Measurements from ENCODE around the gene TMPRSS3.

The TMPRSS3 gene

GRCh38 chr21:42373908-42374455 lies 21.9 kb downstream of the TMPRSS3 start:
- H3K27ac Mint-ChIP-seq: no peak overlapping the region

GRCh38 chr21:42373196-42373907 lies 22.5 kb downstream of the TMPRSS3 start:
- H3K27ac Mint-ChIP-seq: no peak overlapping the region
- no peaks in the 10 kb centered on the region for H3K36me3 Mint-ChIP-seq (ENCODE audit: low read depth)
- intact Hi-C loops (cut with micrococcal nuclease): no loop called here
- H3K27me3 Mint-ChIP-seq: peaks cover 11% of the 10 kb centered on the region
- H3K9me3 Mint-ChIP-seq: no peaks in the 10 kb centered on the region
- no peak overlapping the region for H3K4me3 Mint-ChIP-seq
- no peaks in the 10 kb centered on the region for H3K4me1 Mint-ChIP-seq (ENCODE audit: low read depth)

More at GRCh38 chr21:42373908-42374455, 21.9 kb downstream of the TMPRSS3 start:
- no peaks in the 10 kb centered on the region for H3K9me3 Mint-ChIP-seq
- peaks cover 11% of the 10 kb centered on the region for H3K27me3 Mint-ChIP-seq
- no peak overlapping the region for H3K4me3 Mint-ChIP-seq
- intact Hi-C loops (cut with micrococcal nuclease): no loop called here
- no peaks in the 10 kb centered on the region for H3K36me3 Mint-ChIP-seq (ENCODE audit: low read depth)
- H3K4me1 Mint-ChIP-seq (ENCODE audit: low read depth): no peaks in the 10 kb centered on the region

- H3K36me3 Mint-ChIP-seq (ENCODE audit: low read depth): no peaks in the 10 kb centered on the region
- intact Hi-C loops (cut with micrococcal nuclease): no loop called here
- no peak overlapping the region for H3K4me3 Mint-ChIP-seq
Observed at GRCh38 chr21:42370894-42371654, 24.8 kb downstream of the TMPRSS3 start.

GRCh38 chr21:42369821-42370220 lies 26.0 kb downstream of the TMPRSS3 start:
- Mint-ChIP-seq H3K4me3 (no peak overlapping the region), H3K36me3 (ENCODE audit: low read depth) (no peaks in the 10 kb centered on the region), H3K9me3 (no peaks in the 10 kb centered on the region), H3K27ac (no peak overlapping the region), H3K4me1 (ENCODE audit: low read depth) (no peaks in the 10 kb centered on the region), H3K27me3 (peaks cover 6% of the 10 kb centered on the region)
- intact Hi-C loops (cut with micrococcal nuclease): no loop called here

More at GRCh38 chr21:42370894-42371654, 24.8 kb downstream of the TMPRSS3 start:
- peak overlapping the region; percentile 1 for H3K27ac Mint-ChIP-seq
- no peaks in the 10 kb centered on the region for H3K4me1 Mint-ChIP-seq (ENCODE audit: low read depth)
- no peaks in the 10 kb centered on the region for H3K9me3 Mint-ChIP-seq
- H3K27me3 Mint-ChIP-seq: peaks cover 11% of the 10 kb centered on the region

GRCh38 chr21:42367367-42368165 lies 28.3 kb downstream of the TMPRSS3 start:
- intact Hi-C loops (cut with micrococcal nuclease): no loop called here
- peaks cover 17% of the 10 kb centered on the region for H3K27me3 Mint-ChIP-seq
- no peaks in the 10 kb centered on the region for H3K9me3 Mint-ChIP-seq
- H3K4me3 Mint-ChIP-seq: no peak overlapping the region
- no peaks in the 10 kb centered on the region for H3K36me3 Mint-ChIP-seq (ENCODE audit: low read depth)
- peaks cover 10% of the 10 kb centered on the region for H3K4me1 Mint-ChIP-seq (ENCODE audit: low read depth)
- H3K27ac Mint-ChIP-seq: no peak overlapping the region

- Mint-ChIP-seq H3K9me3 (no peaks in the 10 kb centered on the region), H3K36me3 (ENCODE audit: low read depth) (no peaks in the 10 kb centered on the region), H3K27ac (no peak within 1 kb of the TSS), H3K4me3 (no peak within 1 kb of the TSS), H3K4me1 (ENCODE audit: low read depth) (peaks cover 10% of the 10 kb centered on the region), H3K27me3 (peaks cover 20% of the 10 kb centered on the region)
- intact Hi-C loops (cut with micrococcal nuclease): no loop called here
Observed at GRCh38 chr21:42366292-42367010, 29.4 kb downstream of the TMPRSS3 start, which contains the start of gene TFF1. Gene TFF1, minus strand, starts transcription at chr21:42366535. Its CDS starts 40 bp downstream, at chr21:42366495.

- H3K27ac Mint-ChIP-seq: no peak overlapping the region
Observed at GRCh38 chr21:42365770-42366169, 30.1 kb downstream of the TMPRSS3 start.

GRCh38 chr21:42364304-42364865 lies 31.5 kb downstream of the TMPRSS3 start:
- Mint-ChIP-seq H3K4me3 (no peak overlapping the region), H3K27ac (no peak overlapping the region)

More at GRCh38 chr21:42365770-42366169, 30.1 kb downstream of the TMPRSS3 start:
- Mint-ChIP-seq H3K27me3 (peaks cover 16% of the 10 kb centered on the region), H3K4me3 (no peak overlapping the region), H3K36me3 (ENCODE audit: low read depth) (no peaks in the 10 kb centered on the region), H3K9me3 (no peaks in the 10 kb centered on the region), H3K4me1 (ENCODE audit: low read depth) (peaks cover 10% of the 10 kb centered on the region)
- intact Hi-C loops (cut with micrococcal nuclease): no loop called here

GRCh38 chr21:42363312-42363711 lies 32.5 kb downstream of the TMPRSS3 start:
- intact Hi-C loops (cut with micrococcal nuclease): no loop called here
- Mint-ChIP-seq H3K27ac (no peak overlapping the region), H3K36me3 (ENCODE audit: low read depth) (no peaks in the 10 kb centered on the region), H3K27me3 (peaks cover 14% of the 10 kb centered on the region), H3K4me1 (ENCODE audit: low read depth) (peaks cover 10% of the 10 kb centered on the region), H3K4me3 (no peak overlapping the region), H3K9me3 (no peaks in the 10 kb centered on the region)

More at GRCh38 chr21:42364304-42364865, 31.5 kb downstream of the TMPRSS3 start:
- peaks cover 14% of the 10 kb centered on the region for H3K27me3 Mint-ChIP-seq
- H3K36me3 Mint-ChIP-seq (ENCODE audit: low read depth): no peaks in the 10 kb centered on the region
- intact Hi-C loops (cut with micrococcal nuclease): no loop called here
- H3K4me1 Mint-ChIP-seq (ENCODE audit: low read depth): peaks cover 10% of the 10 kb centered on the region
- H3K9me3 Mint-ChIP-seq: no peaks in the 10 kb centered on the region

- Mint-ChIP-seq H3K4me1 (ENCODE audit: low read depth) (peaks cover 10% of the 10 kb centered on the region), H3K4me3 (no peak overlapping the region), H3K27me3 (peaks cover 14% of the 10 kb centered on the region), H3K36me3 (ENCODE audit: low read depth) (no peaks in the 10 kb centered on the region), H3K9me3 (no peaks in the 10 kb centered on the region), H3K27ac (no peak overlapping the region)
- intact Hi-C loops (cut with micrococcal nuclease): no loop called here
Observed at GRCh38 chr21:42362700-42363099, 33.2 kb downstream of the TMPRSS3 start.

GRCh38 chr21:42362198-42362597 lies 33.7 kb downstream of the TMPRSS3 start:
- Mint-ChIP-seq H3K36me3 (ENCODE audit: low read depth) (no peaks in the 10 kb centered on the region), H3K4me1 (ENCODE audit: low read depth) (peaks cover 10% of the 10 kb centered on the region), H3K9me3 (no peaks in the 10 kb centered on the region), H3K27me3 (peaks cover 14% of the 10 kb centered on the region), H3K4me3 (no peak overlapping the region), H3K27ac (no peak overlapping the region)
- intact Hi-C loops (cut with micrococcal nuclease): no loop called here

GRCh38 chr21:42361286-42361685 lies 34.6 kb downstream of the TMPRSS3 start:
- intact Hi-C loops (cut with micrococcal nuclease): no loop called here
- Mint-ChIP-seq H3K27me3 (peaks cover 14% of the 10 kb centered on the region), H3K36me3 (ENCODE audit: low read depth) (no peaks in the 10 kb centered on the region), H3K9me3 (no peaks in the 10 kb centered on the region), H3K27ac (no peak overlapping the region), H3K4me1 (ENCODE audit: low read depth) (peaks cover 10% of the 10 kb centered on the region), H3K4me3 (no peak overlapping the region)

- Mint-ChIP-seq H3K9me3 (peaks cover under 1% of the 10 kb centered on the region), H3K27me3 (peaks cover 14% of the 10 kb centered on the region), H3K27ac (no peak overlapping the region), H3K4me3 (no peak overlapping the region), H3K36me3 (ENCODE audit: low read depth) (no peaks in the 10 kb centered on the region), H3K4me1 (ENCODE audit: low read depth) (peaks cover 10% of the 10 kb centered on the region)
- intact Hi-C loops (cut with micrococcal nuclease): no loop called here
Observed at GRCh38 chr21:42360317-42360716, 35.5 kb downstream of the TMPRSS3 start.

Data from dendritic cell treated with granulocyte-macrophage colony-stimulating factor and Interleukin-4, amounts not matched to agents 40 ng/mL and 50 ng/mL, for 4 days (primary cell).